Smooth muscle cell of the brain vasculature (primary cell): Measurements from ENCODE around the gene PTEN.
"Not testable (repeated sequence)": the region's sequence is repeated elsewhere in the genome, so short reads cannot be mapped to it uniquely, and the experiment has no call there.

ENCODE experiments used
- DNase-seq: peaks from one replicate; pipeline ENCODE4 v3.0.0-alpha.2; 2012; ENCODE audit warnings: low read depth, low spot score

Gene PTEN

GRCh38 chr10:87845624-87845998 is 17.8 kb upstream of the PTEN start:
- DNase-seq, result no peak

- DNase-seq, result no peak
Observed at GRCh38 chr10:87846023-87846422, 17.4 kb upstream of the PTEN start.

- not testable (repeated sequence) for DNase-seq
Observed at GRCh38 chr10:87846711-87847110, 16.7 kb upstream of the PTEN start.

- DNase-seq, result no peak
Observed at GRCh38 chr10:87847550-87847949, 15.9 kb upstream of the PTEN start.

- DNase-seq, result no peak
Observed at GRCh38 chr10:87849001-87849400, 14.4 kb upstream of the PTEN start.

GRCh38 chr10:87850742-87851205 is 12.7 kb upstream of the PTEN start:
- DNase-seq, result no peak

- no peak for DNase-seq
Observed at GRCh38 chr10:87852089-87852488, 11.3 kb upstream of the PTEN start.

- DNase-seq, result not testable (repeated sequence)
Observed at GRCh38 chr10:87855247-87855646, 8.2 kb upstream of the PTEN start.

GRCh38 chr10:87855665-87856064 is 7.8 kb upstream of the PTEN start:
- DNase-seq, result not testable (repeated sequence)

GRCh38 chr10:87860156-87860795 is 3.1 kb upstream of the PTEN start:
- peak; percentile 55 for DNase-seq

GRCh38 chr10:87860816-87861403 is 2.5 kb upstream of the PTEN start:
- DNase-seq, result no peak

GRCh38 chr10:87861566-87861952 is 1.9 kb upstream of the PTEN start:
- no peak for DNase-seq

- peak; percentile 93 for DNase-seq
Observed at GRCh38 chr10:87861953-87862678, 1.3 kb upstream of the PTEN start.

- DNase-seq, result no peak
Observed at GRCh38 chr10:87862679-87863052, 759 bp upstream of the PTEN start.

GRCh38 chr10:87863951-87864495 is 598 bp downstream of the PTEN start:
- DNase-seq, result not testable (repeated sequence)

GRCh38 chr10:87864496-87865059 is 1.2 kb downstream of the PTEN start:
- DNase-seq, result no peak

GRCh38 chr10:87865241-87865881 is 1.9 kb downstream of the PTEN start:
- no peak for DNase-seq

GRCh38 chr10:87866412-87866974 is 3.1 kb downstream of the PTEN start:
- no peak for DNase-seq

GRCh38 chr10:87867453-87867852 is 4.0 kb downstream of the PTEN start:
- no peak for DNase-seq

GRCh38 chr10:87868277-87868676 is 4.9 kb downstream of the PTEN start:
- DNase-seq, result no peak

GRCh38 chr10:87869139-87869538 is 5.7 kb downstream of the PTEN start:
- not testable (repeated sequence) for DNase-seq
